HG03139 (cell line): ENCODE data around the gene SH3GLB1.
"Not testable (repeated sequence)": the region's sequence is repeated elsewhere in the genome, so short reads cannot be mapped to it uniquely, and the experiment has no call there.

ENCODE experiments used
- ATAC-seq: cut with Tn5 transposase; IDR thresholded peaks from one replicate; pipeline ENCODE4 v1.9.1; 2021; ENCODE audit not compliant: unreplicated experiment

SH3GLB1 gene

GRCh38 chr1:86704458-86704971 lies at the start of gene SH3GLB1:
SH3GLB1 (plus strand) TSS chr1:86704576; CDS start chr1:86704900, 324 bp downstream.
- peak; percentile 82 for ATAC-seq

- not testable (repeated sequence) for ATAC-seq
Observed at GRCh38 chr1:86658381-86658780, 46.0 kb upstream of the SH3GLB1 start.

- no peak for ATAC-seq
Observed at GRCh38 chr1:86666368-86666767, 38.0 kb upstream of the SH3GLB1 start.

- no peak for ATAC-seq
Observed at GRCh38 chr1:86687595-86687994, 16.8 kb upstream of the SH3GLB1 start.

- ATAC-seq: no peak
Observed at GRCh38 chr1:86692641-86693040, 11.7 kb upstream of the SH3GLB1 start.

GRCh38 chr1:86695400-86695799 lies 9.0 kb upstream of the SH3GLB1 start:
- no peak for ATAC-seq

GRCh38 chr1:86696522-86696921 lies 7.9 kb upstream of the SH3GLB1 start:
- no peak for ATAC-seq

GRCh38 chr1:86699186-86699585 lies 5.2 kb upstream of the SH3GLB1 start:
- no peak for ATAC-seq

GRCh38 chr1:86701731-86702130 lies 2.6 kb upstream of the SH3GLB1 start:
- no peak for ATAC-seq

- ATAC-seq: not testable (repeated sequence)
Observed at GRCh38 chr1:86702954-86703494, 1.4 kb upstream of the SH3GLB1 start.

GRCh38 chr1:86703696-86704457 lies 499 bp upstream of the SH3GLB1 start:
- peak; percentile 28 for ATAC-seq

GRCh38 chr1:86704972-86705664 lies 742 bp downstream of the SH3GLB1 start:
- ATAC-seq: peak; percentile 29

- no peak for ATAC-seq
Observed at GRCh38 chr1:86705665-86705985, 1.2 kb downstream of the SH3GLB1 start.

- ATAC-seq: no peak
Observed at GRCh38 chr1:86706018-86706635, 1.8 kb downstream of the SH3GLB1 start.

- ATAC-seq: no peak
Observed at GRCh38 chr1:86708920-86709319, 4.5 kb downstream of the SH3GLB1 start.

- no peak for ATAC-seq
Observed at GRCh38 chr1:86712088-86712860, 7.9 kb downstream of the SH3GLB1 start.

GRCh38 chr1:86713477-86713876 lies 9.1 kb downstream of the SH3GLB1 start:
- no peak for ATAC-seq

GRCh38 chr1:86714159-86714558 lies 9.8 kb downstream of the SH3GLB1 start:
- ATAC-seq: no peak

GRCh38 chr1:86714561-86715244 lies 10.3 kb downstream of the SH3GLB1 start:
- no peak for ATAC-seq

GRCh38 chr1:86718786-86719185 lies 14.4 kb downstream of the SH3GLB1 start:
- ATAC-seq: no peak
